GM12872 (cell line): ENCODE measurements around the gene AKAP11.

Experiments used
- CTCF ChIP-seq: IDR thresholded peaks from 3 replicates; pipeline ENCODE4 v1.5.1; 2011; ENCODE audit warnings: low read depth, mild to moderate bottlenecking, low read length, moderate library complexity; ENCODE audit not compliant: insufficient read depth

The AKAP11 gene

DNA sequence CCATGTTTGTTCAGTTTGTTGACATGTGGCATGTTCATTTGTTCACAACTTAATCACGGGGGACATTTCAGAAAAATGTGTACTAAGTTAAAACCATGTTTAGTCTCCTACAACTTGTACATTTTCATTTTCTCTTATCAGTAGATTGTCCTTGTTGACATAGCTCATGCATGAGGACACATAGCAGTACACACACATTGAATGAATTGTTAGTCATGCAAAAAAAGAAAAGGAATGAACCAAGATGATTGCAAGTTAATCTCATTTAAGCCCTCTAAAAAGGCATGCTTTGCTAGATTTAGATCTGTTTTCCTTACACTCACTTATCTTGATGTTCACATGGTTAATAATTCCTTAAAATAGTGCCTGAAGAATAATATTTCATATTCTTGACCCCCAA, 38.2 kb upstream of the AKAP11 start:
- TF ChIP-seq CTCF, result no peak

GRCh38 chr13:42239161-42239560, 32.8 kb upstream of the AKAP11 start:
- no peak for TF ChIP-seq CTCF

GRCh38 chr13:42239644-42240043, 32.3 kb upstream of the AKAP11 start:
- no peak for TF ChIP-seq CTCF

GRCh38 chr13:42246541-42246940, 25.4 kb upstream of the AKAP11 start:
- no peak for TF ChIP-seq CTCF

DNA sequence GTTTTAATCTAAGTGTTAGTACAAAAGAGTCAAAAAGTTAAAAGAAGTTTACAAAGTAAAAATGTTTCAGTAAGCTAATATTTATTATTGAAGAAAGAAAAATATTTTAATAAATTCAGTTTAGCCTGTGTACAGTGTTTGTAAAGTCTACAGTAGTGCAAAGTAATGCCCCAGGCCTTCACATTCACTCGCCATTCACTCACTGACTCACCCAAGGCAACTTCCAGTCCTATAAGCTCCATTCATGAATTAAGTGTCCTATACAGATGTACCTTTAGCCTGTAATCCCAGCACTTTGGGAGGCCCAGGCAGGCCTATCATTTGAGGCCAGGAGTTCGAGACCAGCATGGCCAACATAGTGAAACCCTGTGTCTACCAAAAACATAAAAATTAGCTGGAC, 24.1 kb upstream of the AKAP11 start:
- TF ChIP-seq CTCF, result no peak

- TF ChIP-seq CTCF, result no peak
These were observed 16.1 kb upstream of the AKAP11 start for GRCh38 chr13:42255886-42256285.

DNA sequence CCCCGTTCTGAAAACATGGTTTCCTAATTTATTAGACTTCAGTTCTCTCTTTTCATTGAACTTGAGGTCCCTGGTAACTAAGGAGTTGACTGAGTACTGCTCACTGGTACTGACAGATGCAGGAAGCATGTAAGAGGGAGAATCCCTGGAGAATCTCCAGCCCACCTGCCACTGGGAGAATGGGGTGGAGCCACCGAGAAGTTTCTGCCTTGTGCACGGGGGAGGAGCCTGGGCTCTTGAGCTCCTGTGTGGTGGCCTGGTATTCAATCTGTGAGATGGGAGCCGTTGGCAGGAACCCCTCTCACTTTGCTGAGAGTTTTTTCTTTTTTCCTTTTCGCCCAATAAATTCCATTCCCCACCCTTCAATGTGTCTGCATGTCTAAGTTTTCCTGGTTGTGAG, 13.2 kb upstream of the AKAP11 start:
- no peak for TF ChIP-seq CTCF

GRCh38 chr13:42259515-42259914, 12.4 kb upstream of the AKAP11 start:
- no peak for TF ChIP-seq CTCF
